ENCODE measurements around the gene SYK.

The SYK gene

GRCh38 chr9:90841213-90841612 lies 39.6 kb downstream of the SYK start:
- DNase-seq (ENCODE audit: extremely low read depth, low read depth) = no peak
- no peak for TF ChIP-seq CTCF (IDR thresholded peaks at IDR 0.05; ENCODE audit: low read depth, low read length, missing control alignments)
- no peak overlapping the region for H3K4me3 ChIP-seq (replicated peaks; ENCODE audit: low read depth, low read length)

- no peak for TF ChIP-seq CTCF (IDR thresholded peaks at IDR 0.05; ENCODE audit: low read depth, low read length, missing control alignments)
- no peak for DNase-seq (ENCODE audit: extremely low read depth, low read depth)
- no peak overlapping the region for H3K4me3 ChIP-seq (replicated peaks; ENCODE audit: low read depth, low read length)
Measured at GRCh38 chr9:90841615-90842014, 40.0 kb downstream of the SYK start.

GRCh38 chr9:90842176-90842777 lies 40.7 kb downstream of the SYK start:
- no peak for TF ChIP-seq CTCF (IDR thresholded peaks at IDR 0.05; ENCODE audit: low read depth, low read length, missing control alignments)
- DNase-seq (ENCODE audit: extremely low read depth, low read depth) = no peak
- no peak overlapping the region for H3K4me3 ChIP-seq (replicated peaks; ENCODE audit: low read depth, low read length)

- DNase-seq (ENCODE audit: extremely low read depth, low read depth) = no peak
- H3K4me3 ChIP-seq (replicated peaks; ENCODE audit: low read depth, low read length) = no peak overlapping the region
- no peak for TF ChIP-seq CTCF (IDR thresholded peaks at IDR 0.05; ENCODE audit: low read depth, low read length, missing control alignments)
Measured at GRCh38 chr9:90842996-90843395, 41.4 kb downstream of the SYK start.

- TF ChIP-seq CTCF (IDR thresholded peaks at IDR 0.05; ENCODE audit: low read depth, low read length, missing control alignments) = no peak
- H3K4me3 ChIP-seq (replicated peaks; ENCODE audit: low read depth, low read length) = no peak overlapping the region
- no peak for DNase-seq (ENCODE audit: extremely low read depth, low read depth)
Measured at GRCh38 chr9:90843525-90843924, 41.9 kb downstream of the SYK start.

GRCh38 chr9:90844326-90844725 lies 42.7 kb downstream of the SYK start:
- TF ChIP-seq CTCF (IDR thresholded peaks at IDR 0.05; ENCODE audit: low read depth, low read length, missing control alignments) = no peak
- no peak for DNase-seq (ENCODE audit: extremely low read depth, low read depth)
- H3K4me3 ChIP-seq (replicated peaks; ENCODE audit: low read depth, low read length) = no peak overlapping the region

Data from HFF-Myc (cell line).